Measurements from ENCODE around the gene PCDH9.

Gene PCDH9

DNA sequence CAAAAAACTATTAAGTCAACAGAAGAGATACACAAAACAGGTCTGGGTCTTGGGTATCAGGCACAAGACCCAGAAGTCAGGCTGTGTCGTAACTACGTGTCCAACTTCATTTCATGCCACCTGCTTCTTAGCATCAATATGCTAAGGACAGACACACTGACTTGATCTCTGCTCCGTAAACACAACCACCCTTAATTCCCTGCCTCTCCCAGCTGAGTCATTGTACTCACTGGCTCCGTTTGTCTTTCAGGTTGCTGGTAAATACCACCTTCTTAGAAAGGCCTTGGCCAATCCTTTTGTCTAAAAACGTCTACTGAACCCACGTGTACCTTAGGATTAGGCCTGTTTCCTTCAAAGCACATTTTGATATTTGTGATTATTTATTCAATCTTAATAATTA lies 726.2 kb downstream of the PCDH9 start:
- no peak for DNase-seq (ENCODE audit: low read depth in 1 of 2, low spot score in 1 of 2)

DNA sequence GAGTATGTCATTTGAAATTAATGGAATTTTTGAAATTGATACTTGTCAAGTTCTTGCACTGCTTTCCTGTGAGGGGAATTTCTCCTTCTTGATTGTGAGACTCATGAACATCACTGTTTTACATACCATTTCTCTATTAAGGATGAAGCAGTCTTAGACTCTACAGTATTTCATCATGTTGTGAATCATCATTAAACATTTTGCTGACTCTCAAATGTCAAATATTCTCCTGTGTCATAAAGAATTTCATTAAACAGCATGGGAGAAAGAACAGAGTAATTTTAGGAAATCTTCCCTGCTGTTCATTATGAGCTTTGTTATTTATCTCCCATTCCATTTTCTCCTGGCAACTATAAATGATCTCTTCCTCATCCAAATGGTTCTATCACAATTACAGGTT lies 729.0 kb downstream of the PCDH9 start:
- no peak for DNase-seq (ENCODE audit: low read depth in 1 of 2, low spot score in 1 of 2)

DNA sequence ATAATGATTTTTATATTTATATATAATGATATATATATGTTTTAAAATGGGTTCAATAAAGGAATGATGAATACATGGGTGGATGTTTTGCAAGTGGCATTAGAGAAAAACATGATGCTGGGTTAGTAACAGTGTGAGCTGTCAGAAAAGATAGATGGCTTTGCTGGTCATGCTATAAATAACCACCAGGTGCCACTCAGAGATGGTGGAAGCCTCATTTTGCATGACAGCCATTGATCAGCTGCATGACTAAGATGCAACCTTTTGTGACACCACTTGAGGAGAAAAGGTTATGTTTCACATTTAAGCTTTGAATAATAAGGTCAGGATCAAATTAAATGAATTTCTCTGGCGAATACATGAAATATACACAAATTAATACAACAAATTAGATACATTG lies 737.7 kb downstream of the PCDH9 start:
- DNase-seq (ENCODE audit: low read depth in 1 of 2, low spot score in 1 of 2), result no peak

- no peak for DNase-seq (ENCODE audit: low read depth in 1 of 2, low spot score in 1 of 2)
Measured at GRCh38 chr13:66491251-66491650, 738.9 kb downstream of the PCDH9 start.

GRCh38 chr13:66489586-66489985 lies 740.5 kb downstream of the PCDH9 start:
- no peak for DNase-seq (ENCODE audit: low read depth in 1 of 2, low spot score in 1 of 2)

DNA sequence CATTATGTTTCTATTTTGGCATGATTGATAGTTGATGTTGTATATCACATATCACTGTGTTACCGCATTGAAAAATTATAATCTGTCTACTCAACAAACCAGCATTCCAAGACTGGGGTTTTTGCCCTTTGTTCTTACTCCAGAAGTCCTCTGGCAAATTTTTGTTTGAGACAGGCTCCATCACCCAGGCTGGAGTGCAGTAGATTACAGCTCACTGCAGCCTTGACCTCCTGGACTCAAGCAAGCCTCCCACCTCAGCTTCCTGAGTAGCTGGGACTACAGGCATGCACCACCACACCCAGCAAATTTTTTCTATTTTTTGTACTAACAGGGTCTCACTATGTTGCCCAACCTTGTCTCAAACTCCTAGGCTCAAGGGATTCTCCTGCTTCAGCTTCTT lies 741.0 kb downstream of the PCDH9 start:
- no peak for DNase-seq (ENCODE audit: low read depth in 1 of 2, low spot score in 1 of 2)

- no peak for DNase-seq (ENCODE audit: low read depth in 1 of 2, low spot score in 1 of 2)
Measured at GRCh38 chr13:66483712-66484111, 746.4 kb downstream of the PCDH9 start.

GRCh38 chr13:66482836-66483235 lies 747.3 kb downstream of the PCDH9 start:
- no peak for DNase-seq (ENCODE audit: low read depth in 1 of 2, low spot score in 1 of 2)

DNA sequence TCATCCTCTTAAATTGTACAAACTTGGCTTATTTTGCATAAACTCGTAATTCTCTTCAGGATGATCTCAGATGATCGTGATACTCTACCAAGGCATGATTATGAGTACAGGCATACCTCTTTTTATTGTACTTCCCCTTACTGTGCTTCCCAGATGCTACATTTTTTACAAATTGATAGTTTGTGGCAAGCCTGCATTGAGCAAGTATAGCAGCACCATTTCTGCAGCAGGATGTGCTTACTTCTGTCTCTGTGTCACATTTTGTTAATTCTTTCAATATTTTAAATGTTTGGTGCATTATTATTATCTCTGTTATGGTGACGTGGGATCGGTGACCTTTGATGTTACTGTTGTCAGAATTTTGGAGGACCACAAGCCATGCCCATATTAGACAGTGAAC lies 752.3 kb downstream of the PCDH9 start:
- DNase-seq (ENCODE audit: low read depth in 1 of 2, low spot score in 1 of 2), result no peak

DNA sequence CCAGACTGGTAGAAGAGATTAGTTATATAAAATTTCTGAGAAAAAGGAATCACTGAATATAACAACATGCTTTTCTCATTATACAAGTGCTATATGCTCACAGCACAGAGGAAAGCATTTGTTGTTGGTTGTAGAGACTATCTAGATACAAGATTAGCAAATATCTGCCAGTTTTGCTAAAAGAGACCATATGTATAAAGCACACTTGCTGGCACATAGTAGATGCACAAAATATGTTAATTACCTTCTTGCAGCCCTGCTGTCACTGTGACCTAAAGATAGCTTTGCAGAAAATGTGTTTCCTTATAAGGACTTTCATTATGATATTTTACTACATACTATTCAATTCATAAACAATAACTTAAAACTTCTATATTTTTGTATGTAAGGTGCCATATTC lies 755.1 kb downstream of the PCDH9 start:
- DNase-seq (ENCODE audit: low read depth in 1 of 2, low spot score in 1 of 2), result no peak

GRCh38 chr13:66469745-66470144 lies 760.4 kb downstream of the PCDH9 start:
- no peak for DNase-seq (ENCODE audit: low read depth in 1 of 2, low spot score in 1 of 2)

GRCh38 chr13:66468656-66469055 lies 761.5 kb downstream of the PCDH9 start:
- DNase-seq (ENCODE audit: low read depth in 1 of 2, low spot score in 1 of 2), result no peak

DNA sequence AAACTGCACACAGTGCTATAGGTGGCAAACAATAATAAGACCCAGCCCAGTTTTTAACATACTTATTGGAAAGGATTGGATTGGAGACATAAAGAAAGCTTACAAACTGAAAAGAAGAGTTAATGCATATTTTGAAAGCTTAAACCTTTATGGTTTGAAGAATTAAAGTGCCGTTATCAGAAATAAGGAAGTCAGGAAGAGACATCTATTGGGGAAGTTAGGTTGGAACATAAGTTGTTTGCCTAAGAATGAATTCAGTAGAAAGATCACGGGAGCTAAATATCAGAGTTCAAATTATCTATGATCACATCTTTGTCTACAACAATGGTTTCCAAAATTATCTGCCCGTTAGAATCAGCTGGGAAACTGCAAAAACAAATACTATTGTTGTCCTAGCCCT lies 767.9 kb downstream of the PCDH9 start:
- DNase-seq (ENCODE audit: low read depth in 1 of 2, low spot score in 1 of 2), result no peak

- no peak for DNase-seq (ENCODE audit: low read depth in 1 of 2, low spot score in 1 of 2)
Measured at GRCh38 chr13:66461021-66461420, 769.1 kb downstream of the PCDH9 start.

DNA sequence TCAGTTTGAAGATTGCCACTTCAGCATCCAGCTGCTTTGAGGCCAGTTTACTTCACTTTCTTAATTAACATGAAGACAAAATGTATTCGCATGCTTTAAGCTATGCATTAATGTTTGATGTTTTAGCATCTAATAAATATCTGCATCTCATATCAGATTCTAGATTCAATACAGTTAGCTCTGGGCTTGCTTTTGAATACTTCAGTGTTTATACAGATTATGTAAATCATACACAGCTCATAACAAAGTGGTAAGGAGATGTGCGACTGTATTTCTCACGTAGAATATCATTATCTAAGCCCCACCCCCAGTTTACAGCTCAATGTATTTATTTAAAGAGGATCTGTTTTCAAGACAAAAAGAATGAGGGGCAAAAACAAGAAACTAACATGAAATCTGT lies 770.5 kb downstream of the PCDH9 start:
- DNase-seq (ENCODE audit: low read depth in 1 of 2, low spot score in 1 of 2), result no peak

DNA sequence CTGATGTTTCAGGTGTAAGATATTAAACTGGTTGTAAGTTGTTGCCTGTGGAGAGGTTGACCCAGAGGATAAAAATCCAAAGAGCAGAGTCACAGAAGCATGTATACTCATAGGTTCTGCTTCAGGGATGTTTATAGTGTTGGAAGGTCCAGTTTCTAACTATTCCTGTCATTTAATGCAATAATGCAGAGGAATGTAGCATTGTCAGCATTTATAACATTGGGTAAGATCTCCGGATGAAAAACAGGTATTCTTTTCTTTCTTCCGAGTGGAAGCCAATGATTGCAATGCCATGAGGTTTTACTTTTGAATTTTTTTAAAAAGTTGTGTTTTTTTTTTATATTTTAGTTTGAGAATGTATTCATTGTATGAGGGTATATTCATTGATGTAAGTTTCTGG lies 771.0 kb downstream of the PCDH9 start:
- DNase-seq (ENCODE audit: low read depth in 1 of 2, low spot score in 1 of 2), result no peak

GRCh38 chr13:66446413-66446812 lies 783.7 kb downstream of the PCDH9 start:
- no peak for DNase-seq (ENCODE audit: low read depth in 1 of 2, low spot score in 1 of 2)

GRCh38 chr13:66443926-66444325 lies 786.2 kb downstream of the PCDH9 start:
- DNase-seq (ENCODE audit: low read depth in 1 of 2, low spot score in 1 of 2), result no peak

- DNase-seq (ENCODE audit: low read depth in 1 of 2, low spot score in 1 of 2), result no peak
Measured at GRCh38 chr13:66440938-66441337, 789.2 kb downstream of the PCDH9 start.

DNA sequence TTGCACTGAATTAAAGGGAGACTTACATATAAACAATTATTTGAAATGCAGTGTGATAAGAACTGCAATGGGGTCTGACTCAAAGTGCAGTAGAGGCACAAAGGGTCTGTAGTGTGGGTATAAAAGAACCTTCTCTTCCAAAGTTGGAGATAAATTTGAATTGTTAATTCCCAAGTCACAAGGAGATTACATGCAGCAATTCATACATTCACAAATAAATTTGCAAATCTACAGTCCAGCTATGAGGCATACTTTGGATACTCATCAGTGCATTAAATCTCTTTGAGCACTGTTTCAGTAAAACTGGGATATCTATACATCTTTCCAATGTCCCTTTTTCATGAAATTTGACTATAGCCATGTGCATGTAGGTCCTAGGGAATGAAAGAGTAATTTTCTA lies 799.4 kb downstream of the PCDH9 start:
- DNase-seq (ENCODE audit: low read depth in 1 of 2, low spot score in 1 of 2), result no peak

DNA sequence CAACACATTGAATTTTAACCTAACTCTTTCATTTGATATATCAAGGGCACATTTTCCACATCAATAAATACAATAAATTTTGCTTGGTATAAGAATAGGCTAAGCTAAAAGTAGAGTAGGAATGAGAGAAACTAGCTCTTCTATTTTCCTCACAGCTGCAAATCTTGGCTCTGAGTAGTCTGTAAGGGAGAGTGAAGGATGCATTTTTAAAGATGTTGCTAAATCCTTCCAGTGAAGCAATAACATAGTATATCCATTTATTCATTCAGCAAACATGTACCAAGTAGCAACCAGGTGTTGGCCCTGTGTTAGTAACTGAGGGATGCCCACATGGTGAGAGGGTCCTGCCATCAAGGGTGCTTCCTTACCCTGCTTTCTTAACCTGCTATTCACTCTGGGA lies 799.9 kb downstream of the PCDH9 start:
- no peak for DNase-seq (ENCODE audit: low read depth in 1 of 2, low spot score in 1 of 2)

DNA sequence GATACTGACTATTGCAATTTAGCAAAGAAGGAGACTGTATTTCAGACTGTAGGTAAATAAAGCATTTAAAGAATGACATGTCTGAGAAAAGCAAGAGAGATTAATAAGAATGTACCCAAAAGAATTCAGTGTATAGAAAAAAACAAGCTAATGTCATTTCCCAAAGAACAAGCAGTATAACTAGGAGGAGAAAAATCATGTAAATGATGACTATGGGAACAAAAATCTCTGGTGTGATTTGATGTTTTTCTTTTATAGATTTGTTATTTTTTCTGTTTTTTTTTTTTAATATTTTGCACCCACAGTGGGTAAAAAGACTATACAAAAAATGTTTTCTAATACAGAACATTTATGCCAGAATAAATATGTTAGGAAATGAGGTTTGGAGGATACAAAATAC lies 801.0 kb downstream of the PCDH9 start:
- DNase-seq (ENCODE audit: low read depth in 1 of 2, low spot score in 1 of 2), result no peak

DNA sequence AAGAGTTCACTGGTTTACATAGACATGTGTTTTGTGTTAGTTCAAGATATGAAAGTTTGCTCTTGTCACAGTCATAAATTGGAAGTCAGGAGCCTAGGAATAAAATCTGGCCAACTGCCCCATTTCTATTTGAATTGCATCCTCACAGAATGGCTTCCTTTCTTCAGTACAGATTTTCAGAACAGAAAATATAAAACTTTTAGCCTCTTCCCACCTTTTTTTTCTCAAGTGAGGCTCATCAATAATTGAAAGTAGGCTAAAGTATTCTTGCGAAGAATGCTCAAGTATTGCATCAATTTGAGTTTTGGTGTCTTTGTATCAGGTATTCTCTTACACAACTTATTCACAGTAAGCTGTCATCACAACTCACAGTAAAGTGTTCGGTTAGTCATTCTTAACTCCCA lies 802.7 kb downstream of the PCDH9 start:
- no peak for DNase-seq (ENCODE audit: low read depth in 1 of 2, low spot score in 1 of 2)

DNA sequence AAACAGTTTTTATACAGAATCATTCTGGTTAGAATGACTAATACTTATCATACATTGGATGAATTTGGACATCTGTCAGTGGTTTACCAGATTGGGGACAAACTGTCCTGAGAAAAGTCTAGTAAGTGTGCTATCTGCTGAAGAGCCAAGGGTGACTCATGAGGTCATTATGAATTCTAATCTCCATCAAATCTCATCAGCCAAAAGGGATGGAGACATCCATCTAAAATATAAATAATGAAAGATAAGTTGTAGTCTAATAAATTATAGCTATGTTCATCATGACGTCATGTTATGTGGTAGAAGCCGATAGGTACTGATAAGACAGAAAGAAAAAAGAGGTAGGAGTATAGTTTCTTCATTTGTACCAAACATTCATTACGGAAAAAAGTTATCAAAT lies 804.4 kb downstream of the PCDH9 start:
- no peak for DNase-seq (ENCODE audit: low read depth in 1 of 2, low spot score in 1 of 2)
